ENCODE data around the gene LRP5. TPM values are rescaled to one million over a fixed set of nuclear protein-coding genes. Genes with fewer than 3 reads are reported as not detected.
A peak's percentile ranks its signal among the peaks of the same experiment; 100 is the strongest.

The LRP5 gene
- total RNA-seq, 1 donor from 2014 or later: 20.2 TPM

DNA sequence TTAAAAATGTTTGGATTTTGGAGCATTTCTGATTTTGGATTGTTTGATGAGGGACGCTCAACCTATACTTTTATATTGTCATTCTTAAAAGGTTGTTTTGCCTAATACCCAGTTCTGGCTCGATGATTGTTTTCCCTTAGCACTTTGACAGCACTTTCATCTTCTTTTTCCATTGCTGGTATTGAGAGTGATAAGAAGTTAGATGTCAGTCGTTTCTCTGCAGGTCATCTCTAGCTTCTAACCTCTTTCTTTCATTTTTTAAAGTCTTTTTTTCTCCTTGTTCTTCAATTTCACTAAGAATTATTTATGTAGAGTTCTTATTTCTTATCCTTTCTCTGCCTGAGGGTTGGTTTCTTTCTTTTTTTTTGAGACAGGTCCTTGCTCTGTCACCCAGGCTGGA lies 167.0 kb downstream of the LRP5 start:
- H3K9me3 Mint-ChIP-seq (ENCODE audit: unreplicated experiment): no peaks in the 10 kb centered on the region
- no peak overlapping the region for H3K27ac ChIP-seq (ENCODE audit: low read depth, low read length)
- no peak overlapping the region for H3K4me2 ChIP-seq (ENCODE audit: low read length)
- no peaks in the 10 kb centered on the region for H3K4me1 ChIP-seq (ENCODE audit: insufficient read depth, low read length)
- no peak overlapping the region for H3K27ac Mint-ChIP-seq (ENCODE audit: unreplicated experiment)
- H2AFZ ChIP-seq (ENCODE audit: low read depth, low read length): no peak overlapping the region
- H3K4me3 ChIP-seq (ENCODE audit: insufficient read depth, low read depth, low read length): no peak overlapping the region
- H3K9ac ChIP-seq (ENCODE audit: low read length): no peak overlapping the region
- no peaks in the 10 kb centered on the region for H3K27me3 ChIP-seq (ENCODE audit: insufficient read depth, low read length)
- TF ChIP-seq, protein P1, sequence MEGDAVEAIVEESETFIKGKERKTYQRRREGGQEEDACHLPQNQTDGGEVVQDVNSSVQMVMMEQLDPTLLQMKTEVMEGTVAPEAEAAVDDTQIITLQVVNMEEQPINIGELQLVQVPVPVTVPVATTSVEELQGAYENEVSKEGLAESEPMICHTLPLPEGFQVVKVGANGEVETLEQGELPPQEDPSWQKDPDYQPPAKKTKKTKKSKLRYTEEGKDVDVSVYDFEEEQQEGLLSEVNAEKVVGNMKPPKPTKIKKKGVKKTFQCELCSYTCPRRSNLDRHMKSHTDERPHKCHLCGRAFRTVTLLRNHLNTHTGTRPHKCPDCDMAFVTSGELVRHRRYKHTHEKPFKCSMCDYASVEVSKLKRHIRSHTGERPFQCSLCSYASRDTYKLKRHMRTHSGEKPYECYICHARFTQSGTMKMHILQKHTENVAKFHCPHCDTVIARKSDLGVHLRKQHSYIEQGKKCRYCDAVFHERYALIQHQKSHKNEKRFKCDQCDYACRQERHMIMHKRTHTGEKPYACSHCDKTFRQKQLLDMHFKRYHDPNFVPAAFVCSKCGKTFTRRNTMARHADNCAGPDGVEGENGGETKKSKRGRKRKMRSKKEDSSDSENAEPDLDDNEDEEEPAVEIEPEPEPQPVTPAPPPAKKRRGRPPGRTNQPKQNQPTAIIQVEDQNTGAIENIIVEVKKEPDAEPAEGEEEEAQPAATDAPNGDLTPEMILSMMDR (IDR thresholded peaks at IDR 0.05; ENCODE audit: insufficient read depth, low read depth, low read length): no peak
- no peak for TF ChIP-seq EZH2 (IDR thresholded peaks at IDR 0.05; ENCODE audit: insufficient read depth, low read length)
- H3K4me3 Mint-ChIP-seq (ENCODE audit: unreplicated experiment): peak overlapping the region; percentile 34
- H3K79me2 ChIP-seq (ENCODE audit: insufficient read depth, low read length): peaks cover 90% of the 10 kb centered on the region
- FAIRE-seq (no peak), DNase-seq (ENCODE audit: low read depth) (no peak)
- peaks cover 79% of the 10 kb centered on the region for H4K20me1 ChIP-seq (ENCODE audit: insufficient read depth, low read length)
- H3K36me3 ChIP-seq (ENCODE audit: insufficient read depth, low read length): no peaks in the 10 kb centered on the region
- no peaks in the 10 kb centered on the region for H3K9me3 ChIP-seq (ENCODE audit: insufficient read depth, low read depth, low read length)
- peaks cover 12% of the 10 kb centered on the region for H3K36me3 Mint-ChIP-seq (ENCODE audit: low read depth, unreplicated experiment)
- peaks cover 2% of the 10 kb centered on the region for H3K4me1 Mint-ChIP-seq (ENCODE audit: low read depth, unreplicated experiment)
- no peaks in the 10 kb centered on the region for H3K27me3 Mint-ChIP-seq (ENCODE audit: low read depth, unreplicated experiment)

DNA sequence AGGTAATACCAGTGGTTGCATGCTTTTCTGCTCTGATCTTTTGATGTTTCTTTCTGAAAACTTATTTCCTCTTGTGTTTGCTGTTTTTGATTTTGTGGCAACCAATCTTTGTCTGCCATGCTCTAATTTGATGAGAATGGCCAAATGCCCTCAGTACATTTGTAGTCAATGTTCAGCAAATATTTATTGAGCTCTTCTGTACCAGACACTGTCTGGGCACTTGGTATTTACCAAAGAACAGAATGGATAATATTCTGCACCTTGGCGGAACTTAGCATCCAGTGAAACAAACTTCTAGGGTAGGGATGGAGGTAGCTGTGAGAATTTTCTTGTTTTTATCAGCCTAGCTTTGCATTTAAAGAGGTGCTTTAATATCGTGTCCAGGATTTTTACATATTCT lies 167.8 kb downstream of the LRP5 start:
- Histone ChIP-seq H4K20me1 (ENCODE audit: insufficient read depth, low read length) (peaks cover 83% of the 10 kb centered on the region), H3K4me3 (ENCODE audit: insufficient read depth, low read depth, low read length) (no peak overlapping the region), H3K36me3 (ENCODE audit: insufficient read depth, low read length) (no peaks in the 10 kb centered on the region), H3K79me2 (ENCODE audit: insufficient read depth, low read length) (peaks cover 92% of the 10 kb centered on the region), H3K27ac (ENCODE audit: low read depth, low read length) (no peak overlapping the region), H3K9me3 (ENCODE audit: insufficient read depth, low read depth, low read length) (no peaks in the 10 kb centered on the region), H3K4me2 (ENCODE audit: low read length) (no peak overlapping the region), H3K4me1 (ENCODE audit: insufficient read depth, low read length) (no peaks in the 10 kb centered on the region), H3K27me3 (ENCODE audit: insufficient read depth, low read length) (no peaks in the 10 kb centered on the region), H2AFZ (ENCODE audit: low read depth, low read length) (no peak overlapping the region), H3K9ac (ENCODE audit: low read length) (no peak overlapping the region)
- no peak for FAIRE-seq
- Mint-ChIP-seq H3K27me3 (ENCODE audit: low read depth, unreplicated experiment) (no peaks in the 10 kb centered on the region), H3K4me3 (ENCODE audit: unreplicated experiment) (no peak overlapping the region), H3K4me1 (ENCODE audit: low read depth, unreplicated experiment) (no peaks in the 10 kb centered on the region), H3K9me3 (ENCODE audit: unreplicated experiment) (no peaks in the 10 kb centered on the region), H3K27ac (ENCODE audit: unreplicated experiment) (no peak overlapping the region), H3K36me3 (ENCODE audit: low read depth, unreplicated experiment) (peaks cover 11% of the 10 kb centered on the region)
- TF ChIP-seq, protein P1 (IDR thresholded peaks at IDR 0.05; ENCODE audit: insufficient read depth, low read depth, low read length): no peak
- no peak for TF ChIP-seq EZH2 (IDR thresholded peaks at IDR 0.05; ENCODE audit: insufficient read depth, low read length)
- DNase-seq (ENCODE audit: low read depth): no peak

DNA sequence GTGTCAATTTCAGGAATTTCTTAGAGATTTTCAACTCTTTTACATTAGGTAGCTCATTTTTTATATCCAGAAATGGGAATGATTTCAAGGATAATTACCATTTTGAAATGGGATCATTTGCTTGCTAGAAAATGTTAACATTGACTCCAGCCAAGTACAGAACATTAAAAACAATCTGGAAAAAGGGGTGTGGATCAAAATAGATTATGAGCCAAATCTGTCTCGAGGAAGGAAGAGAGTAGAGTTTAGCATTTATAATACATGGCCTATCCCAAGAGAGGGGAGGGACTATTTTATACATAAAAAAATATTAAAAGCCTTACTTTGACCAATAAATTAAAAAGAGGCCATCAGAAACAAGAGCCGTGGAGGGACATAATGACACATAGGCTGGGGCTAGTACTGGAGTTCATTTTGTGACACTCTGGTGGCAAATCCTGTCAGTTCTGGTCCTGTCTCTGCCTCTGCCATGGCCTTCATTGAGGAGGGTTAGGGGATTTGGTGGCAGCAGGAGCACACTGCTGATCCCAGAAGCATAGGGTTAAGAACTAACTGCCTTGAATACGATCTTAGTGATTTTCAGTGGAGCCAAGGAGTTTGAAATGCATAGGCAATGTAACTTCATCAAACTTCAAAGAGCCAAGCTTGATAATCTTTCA lies 168.6 kb downstream of the LRP5 start:
- FAIRE-seq (no peak), DNase-seq (ENCODE audit: low read depth) (no peak)
- Histone ChIP-seq H3K9me3 (ENCODE audit: insufficient read depth, low read depth, low read length) (no peaks in the 10 kb centered on the region), H3K4me1 (ENCODE audit: insufficient read depth, low read length) (no peaks in the 10 kb centered on the region), H3K9ac (ENCODE audit: low read length) (no peak overlapping the region), H3K4me2 (ENCODE audit: low read length) (no peak overlapping the region), H2AFZ (ENCODE audit: low read depth, low read length) (no peak overlapping the region), H3K4me3 (ENCODE audit: insufficient read depth, low read depth, low read length) (no peak overlapping the region), H3K27me3 (ENCODE audit: insufficient read depth, low read length) (no peaks in the 10 kb centered on the region), H3K36me3 (ENCODE audit: insufficient read depth, low read length) (no peaks in the 10 kb centered on the region), H3K27ac (ENCODE audit: low read depth, low read length) (no peak overlapping the region), H3K79me2 (ENCODE audit: insufficient read depth, low read length) (peaks cover 97% of the 10 kb centered on the region), H4K20me1 (ENCODE audit: insufficient read depth, low read length) (peaks cover 90% of the 10 kb centered on the region)
- TF ChIP-seq EZH2 (IDR thresholded peaks at IDR 0.05; ENCODE audit: insufficient read depth, low read length): no peak
- TF ChIP-seq, protein P1 (IDR thresholded peaks at IDR 0.05; ENCODE audit: insufficient read depth, low read depth, low read length): no peak
- peaks cover 11% of the 10 kb centered on the region for H3K36me3 Mint-ChIP-seq (ENCODE audit: low read depth, unreplicated experiment)
- no peaks in the 10 kb centered on the region for H3K27me3 Mint-ChIP-seq (ENCODE audit: low read depth, unreplicated experiment)
- H3K4me3 Mint-ChIP-seq (ENCODE audit: unreplicated experiment): no peak overlapping the region
- no peak overlapping the region for H3K27ac Mint-ChIP-seq (ENCODE audit: unreplicated experiment)
- H3K4me1 Mint-ChIP-seq (ENCODE audit: low read depth, unreplicated experiment): no peaks in the 10 kb centered on the region
- H3K9me3 Mint-ChIP-seq (ENCODE audit: unreplicated experiment): no peaks in the 10 kb centered on the region

Measured in astrocyte (in vitro differentiated cells and primary cell).